SK-N-SH (cell line): ENCODE data around the gene C1GALT1. TPM values are rescaled to one million over a fixed set of nuclear protein-coding genes. Genes with fewer than 3 reads are reported as not detected.

Experiments used
- CTCF ChIA-PET: fragments of 300-600, 350-600 bp; formaldehyde crosslinking; extraction: SDS; loops from one replicate; lab custom pipeline; 2021; lab: Yijun Ruan, JAX
- POLR2A ChIA-PET: fragments of 350-600 bp; sonication (Branson Sonifier 250); formaldehyde crosslinking; extraction: SDS; loops from one replicate; lab custom pipeline; 2020; ENCODE audit warnings: antibody characterized with exemption, inconsistent platforms; lab: Yijun Ruan, JAX
- DNase-seq: peaks from one replicate; pipeline ENCODE4 v3.0.0; 2012
- H2AFZ ChIP-seq: fragments of 200-600 bp; sonication (generic); 2 replicates; pipeline ENCODE4 v1.8.1; 2016; ENCODE audit warnings: antibody characterized with exemption, mild to moderate bottlenecking, low read depth
- H3F3A ChIP-seq: fragments of 200-600 bp; sonication (generic); replicated peaks from 2 replicates; pipeline ENCODE3; 2016; ENCODE audit warnings: antibody characterized with exemption, mild to moderate bottlenecking; ENCODE audit not compliant: insufficient read depth
- H3K27ac ChIP-seq, 2 experiments: fragments of 200-500 bp in 1 of 2; fragments of 200-600 bp in 1 of 2; sonication (Bioruptor generic) in 1 of 2; sonication (generic), shearing (Covaris generic) in 1 of 2; 2 replicates each; pipeline versions ENCODE4 v1.5.1 to v1.6.1; 2014 to 2016; ENCODE audit warnings: low read depth in 2 of 2, inconsistent platforms in 1 of 2, low read length in 1 of 2, mild to moderate bottlenecking in 1 of 2, mixed read lengths in 1 of 2
- H3K27me3 ChIP-seq: fragments of 200-600 bp; sonication (generic), shearing (Covaris generic); 2 replicates; pipeline ENCODE4 v1.6.1; 2016; ENCODE audit warnings: mixed run types; ENCODE audit not compliant: insufficient read depth
- H3K36me3 ChIP-seq, 2 experiments: fragments of 200-500 bp in 1 of 2; fragments of 200-600 bp in 1 of 2; sonication (Bioruptor generic) in 1 of 2; sonication (generic) in 1 of 2; replicated peaks in 1 of 2; 2 replicates each; pipeline versions ENCODE3 to v1.5.1; 2014 to 2016; ENCODE audit warnings: low read length in 1 of 2, mild to moderate bottlenecking in 1 of 2; ENCODE audit not compliant: insufficient read depth in 2 of 2, control insufficient read depth in 1 of 2
- H3K4me1 ChIP-seq, 2 experiments: fragments of 200-500 bp in 1 of 2; fragments of 200-600 bp in 1 of 2; sonication (Bioruptor generic) in 1 of 2; sonication (generic), shearing (Covaris generic) in 1 of 2; 2 replicates each; pipeline versions ENCODE4 v1.5.1 to v1.6.1; 2014 to 2016; ENCODE audit warnings: low read depth in 1 of 2, low read length in 1 of 2, mixed run types in 1 of 2; ENCODE audit not compliant: insufficient read depth in 2 of 2, control insufficient read depth in 1 of 2
- H3K4me2 ChIP-seq: fragments of 200-600 bp; sonication (generic), shearing (Covaris generic); 2 replicates; pipeline ENCODE4 v1.6.1; 2017; ENCODE audit warnings: mixed run types
- H3K4me3 ChIP-seq, 2 experiments: fragments of 200-500 bp in 1 of 2; fragments of 200-600 bp in 1 of 2; sonication (Bioruptor generic) in 1 of 2; sonication (generic), shearing (Covaris generic) in 1 of 2; 2 replicates each; pipeline versions ENCODE4 v1.5.1 to v1.8.1; 2014 to 2016; ENCODE audit warnings: low read depth in 2 of 2, inconsistent platforms in 1 of 2, low read length in 1 of 2, mild to moderate bottlenecking in 1 of 2, mixed read lengths in 1 of 2, moderate library complexity in 1 of 2
- H3K79me2 ChIP-seq: fragments of 200-600 bp; sonication (generic); 2 replicates; pipeline ENCODE4 v1.8.1; 2017; ENCODE audit warnings: mild to moderate bottlenecking; ENCODE audit not compliant: insufficient read depth
- H3K9ac ChIP-seq: fragments of 200-600 bp; sonication (generic); 2 replicates; pipeline ENCODE4 v1.6.1; 2017; ENCODE audit warnings: mixed run types
- H3K9me2 ChIP-seq: fragments of 200-600 bp; sonication (generic); 2 replicates; pipeline ENCODE4 v1.6.1; 2017; ENCODE audit warnings: mixed run types
- H3K9me3 ChIP-seq: fragments of 200-600 bp; sonication (generic); 2 replicates; pipeline ENCODE4 v1.6.1; 2017; ENCODE audit warnings: mixed run types, mild to moderate bottlenecking, moderate library complexity
- H4K20me1 ChIP-seq: fragments of 200-600 bp; sonication (generic); 2 replicates; pipeline ENCODE4 v1.6.1; 2017; ENCODE audit warnings: mild to moderate bottlenecking, mixed run types; ENCODE audit not compliant: insufficient read depth
- EP300 ChIP-seq, 2 experiments: IDR thresholded peaks; 2 replicates each; pipeline versions ENCODE4 v1.4.0 to v1.6.1; 2012; ENCODE audit warnings: borderline replicate concordance in 1 of 2, low read depth in 1 of 2, low read length in 1 of 2
- EZH2phosphoT487 ChIP-seq: fragments of 200-600 bp; sonication (generic); IDR thresholded peaks from 2 replicates; pipeline ENCODE4 v1.6.1; 2017; ENCODE audit warnings: low read depth, mixed run types, mild to moderate bottlenecking, antibody characterized with exemption, moderate library complexity, borderline replicate concordance
- JUND ChIP-seq: IDR thresholded peaks from 2 replicates; pipeline ENCODE4 v1.4.0; 2012
- POLR2AphosphoS5 ChIP-seq: IDR thresholded peaks from 2 replicates; pipeline ENCODE4 v1.6.1; 2012; ENCODE audit warnings: low read depth, low read length
- RAD21 ChIP-seq: IDR thresholded peaks from 2 replicates; pipeline ENCODE4 v1.6.1; 2012; ENCODE audit warnings: mild to moderate bottlenecking, low read length
- REST ChIP-seq: IDR thresholded peaks from 2 replicates; pipeline ENCODE4 v1.6.1; 2012; ENCODE audit warnings: mild to moderate bottlenecking, low read depth, low read length, moderate library complexity
- RXRA ChIP-seq: IDR thresholded peaks from 2 replicates; pipeline ENCODE4 v1.4.0; 2012; ENCODE audit warnings: low read depth, mild to moderate bottlenecking, borderline replicate concordance
- TCF12 ChIP-seq: IDR thresholded peaks from 2 replicates; pipeline ENCODE4 v1.4.0; 2012
- TEAD4 ChIP-seq: IDR thresholded peaks from 2 replicates; pipeline ENCODE4 v1.4.0; 2012; ENCODE audit warnings: mild to moderate bottlenecking, borderline replicate concordance; ENCODE audit not compliant: insufficient read depth
- YY1 ChIP-seq: IDR thresholded peaks from 2 replicates; pipeline ENCODE4 v1.4.0; 2012; ENCODE audit warnings: low read depth, mild to moderate bottlenecking
- WGBS: methylation state at CpG from one replicate; pipeline ENCODE4 v1.1.6; 2017; ENCODE audit warnings: low lambda C conversion rate; 5-methylcytosine and 5-hydroxymethylcytosine counted together
- polyA plus RNA-seq, 3 experiments: library from polyadenylated mRNA; depleted of rRNA; stranded (reverse); fragments of >200 nt; gene quantifications; 2 replicates each; pipeline ENCODE4 v1.2.3, GENCODE V29; 2012

C1GALT1 gene
- polyA plus RNA-seq, 1 of the 3 experiments (the other 2 are of a cell fraction) = 15.2 TPM

- TF ChIP-seq REST = no peak
- TF ChIP-seq EZH2phosphoT487 = no peak
- no peak for TF ChIP-seq YY1
- TF ChIP-seq TCF12 = no peak
- TF ChIP-seq RXRA = no peak
- no peak for TF ChIP-seq POLR2AphosphoS5
- TF ChIP-seq RAD21 = no peak
- TF ChIP-seq, all 33 proteins: peak for 0
These were observed 19.4 kb downstream of the C1GALT1 start (continued) for GRCh38 chr7:7201578-7202374.

GRCh38 chr7:7202375-7202720 lies 20.0 kb downstream of the C1GALT1 start:
- Histone ChIP-seq H3K9me2 (no peaks in the 10 kb centered on the region), H3K27ac (no peak overlapping the region), H3K27me3 (no peaks in the 10 kb centered on the region), H3K4me3 (no peak overlapping the region), H2AFZ (no peak overlapping the region), H3F3A (no peaks in the 10 kb centered on the region), H3K4me1 (no peaks in the 10 kb centered on the region), H3K9ac (no peak overlapping the region), H4K20me1 (no peaks in the 10 kb centered on the region), H3K36me3 (peaks cover 0 to 14% of the 10 kb centered on the region in 2 experiments), H3K79me2 (peaks cover 69% of the 10 kb centered on the region), H3K9me3 (peaks cover 15% of the 10 kb centered on the region; the same call in 1 of the 2 replicates), H3K4me2 (no peak overlapping the region)
- DNase-seq = no peak
- TF ChIP-seq RXRA (no peak), JUND (no peak), EP300 (IDR thresholded peaks at IDR 0.05; ENCODE audit: borderline replicate concordance in 1 of 2, low read depth in 1 of 2, low read length in 1 of 2) (no peak), TEAD4 (no peak), TCF12 (no peak)
- CTCF ChIA-PET = interaction anchor here (0.8 to 1.4 kb wide), 2 partner anchors 16 to 99 kb away, joined by 3 read pairs; no protein-coding TSS in a partner anchor
- WGBS = 95% methylated on average over 1 of the region's 1 CpG
- POLR2A ChIA-PET = no interaction called here
